ENCODE results near the gene GFRA1.
A peak's percentile ranks its signal among the peaks of the same experiment; 100 is the strongest.

GFRA1 gene

DNA sequence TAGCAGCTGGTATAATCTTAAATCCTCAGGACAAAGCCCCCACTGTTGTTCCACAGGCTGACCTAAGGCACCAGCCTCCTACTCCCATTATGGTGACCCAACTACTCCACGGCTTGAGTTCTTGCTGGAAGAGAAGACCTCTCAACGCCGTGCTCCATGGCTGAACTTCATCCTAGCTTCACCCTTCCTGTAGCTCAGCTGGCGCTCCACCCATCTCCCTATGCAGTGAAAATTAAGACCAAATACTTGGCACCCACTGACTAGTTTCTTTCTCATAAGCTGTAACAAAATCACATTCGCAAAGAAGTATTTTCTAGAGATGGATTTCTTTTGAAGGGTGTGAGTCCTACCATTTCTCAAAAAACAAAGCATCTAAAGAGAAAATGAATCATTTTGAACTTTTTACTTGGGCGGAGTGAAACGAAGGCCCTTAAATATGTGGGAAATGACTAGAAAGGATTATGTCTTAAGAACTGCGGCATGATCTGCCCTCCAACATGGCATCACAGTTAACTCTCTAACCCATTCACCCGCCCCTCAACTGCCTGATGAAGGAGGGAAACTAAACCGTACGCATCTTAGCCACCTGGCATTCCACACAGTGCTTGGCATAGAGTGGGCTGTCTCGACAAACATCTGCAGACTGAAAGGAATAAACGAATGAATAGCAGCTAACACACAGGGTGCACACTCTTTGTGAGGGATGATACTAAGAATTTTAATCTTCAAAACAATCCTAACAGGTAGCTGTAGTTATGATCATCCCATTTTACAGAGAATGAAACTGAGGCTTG is 32.7 kb downstream of the GFRA1 start:
- no peak for DNase-seq (ENCODE audit: low spot score)

GRCh38 chr10:116239229-116239628 is 33.8 kb downstream of the GFRA1 start:
- no peak for DNase-seq (ENCODE audit: low spot score)

GRCh38 chr10:116237970-116238369 is 35.0 kb downstream of the GFRA1 start:
- no peak for DNase-seq (ENCODE audit: low spot score)

- DNase-seq (ENCODE audit: low spot score): no peak
Observed at GRCh38 chr10:116237260-116237659, 35.7 kb downstream of the GFRA1 start.

GRCh38 chr10:116233230-116233629 is 39.8 kb downstream of the GFRA1 start:
- no peak for DNase-seq (ENCODE audit: low spot score)

- DNase-seq (ENCODE audit: low spot score): no peak
Observed at GRCh38 chr10:116232613-116233012, 40.4 kb downstream of the GFRA1 start.

GRCh38 chr10:116226766-116227165 is 46.2 kb downstream of the GFRA1 start:
- DNase-seq (ENCODE audit: low spot score): no peak

- DNase-seq (ENCODE audit: low spot score): no peak
Observed at GRCh38 chr10:116226053-116226452, 47.0 kb downstream of the GFRA1 start.

DNA sequence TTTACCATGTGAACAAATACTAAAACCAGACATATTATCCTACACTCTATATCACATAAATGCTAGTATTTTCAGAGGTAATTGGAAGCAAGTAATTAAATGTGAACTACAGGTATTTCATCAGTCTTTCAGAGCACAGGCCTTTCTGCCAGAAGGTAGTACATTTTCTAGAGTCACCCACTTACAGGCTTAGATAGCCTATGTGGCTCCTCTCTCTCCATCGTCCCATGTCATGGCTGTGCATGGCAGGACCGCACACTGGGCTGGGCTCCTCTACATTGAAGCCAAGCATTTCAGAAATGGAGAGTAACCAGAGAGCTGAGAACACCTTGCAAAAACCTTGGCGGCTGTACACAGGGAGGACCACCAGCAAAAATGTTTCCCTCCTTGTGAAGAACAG is 49.7 kb downstream of the GFRA1 start:
- no peak for DNase-seq (ENCODE audit: low spot score)

DNA sequence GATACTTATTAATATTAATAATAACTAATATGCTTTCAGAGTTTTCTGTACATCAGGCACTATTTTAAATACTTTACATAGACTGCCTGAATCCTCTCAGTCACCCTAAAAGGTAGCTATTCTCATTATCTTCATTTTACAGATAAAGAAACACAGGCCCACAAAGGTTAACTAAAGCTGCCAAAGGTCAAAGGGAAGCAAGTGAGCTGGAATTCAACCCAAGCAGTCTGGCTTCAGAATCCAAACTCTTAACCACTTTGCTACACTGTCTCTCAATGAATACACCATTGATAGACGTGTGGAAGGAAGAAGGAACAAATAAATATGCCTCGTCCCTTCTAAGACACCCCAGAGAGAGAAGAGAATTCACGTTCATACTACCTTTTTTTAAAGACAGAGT is 52.0 kb downstream of the GFRA1 start:
- DNase-seq (ENCODE audit: low spot score): no peak

DNA sequence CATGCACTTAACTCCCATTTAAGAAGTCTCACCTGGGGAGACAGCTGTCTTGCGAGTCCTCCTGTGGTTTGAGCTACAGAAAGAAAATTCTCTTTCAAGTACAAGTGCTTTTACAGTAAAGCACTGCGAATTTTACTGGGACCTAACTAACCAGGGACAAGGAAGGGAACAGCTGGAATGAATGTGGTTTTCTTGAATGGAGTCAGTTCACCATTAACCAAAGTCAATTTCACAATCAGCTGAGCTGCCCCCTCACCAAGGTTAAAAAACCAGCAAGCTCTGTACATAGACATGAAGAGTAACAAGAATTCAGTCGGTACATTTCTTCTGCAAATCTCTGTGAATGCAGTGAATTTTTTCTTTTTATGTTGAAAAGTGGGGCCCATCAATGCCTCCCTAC is 56.3 kb downstream of the GFRA1 start:
- no peak for DNase-seq (ENCODE audit: low spot score)

DNA sequence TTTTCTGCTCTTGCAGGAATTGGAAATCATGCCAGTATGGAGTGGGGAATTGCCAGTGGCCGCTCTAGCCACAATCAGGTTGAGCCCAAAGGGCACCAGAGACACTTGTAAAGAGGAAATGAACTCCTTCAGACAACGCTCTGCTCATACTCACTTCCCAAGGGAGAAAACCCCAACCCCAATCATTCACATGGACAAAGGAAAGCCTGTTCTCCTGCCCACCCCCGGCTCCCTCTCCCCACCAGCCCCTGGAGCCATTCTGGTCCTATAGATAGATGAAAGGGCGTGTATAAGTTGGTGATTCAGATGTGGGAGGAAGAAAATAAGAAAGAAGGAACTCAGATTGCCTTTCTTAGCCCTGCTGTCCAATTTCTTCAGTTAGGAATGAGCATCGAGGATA is 57.4 kb downstream of the GFRA1 start:
- no peak for DNase-seq (ENCODE audit: low spot score)

GRCh38 chr10:116211682-116212081 is 61.3 kb downstream of the GFRA1 start:
- no peak for DNase-seq (ENCODE audit: low spot score)

- no peak for DNase-seq (ENCODE audit: low spot score)
Observed at GRCh38 chr10:116210588-116211346, 62.2 kb downstream of the GFRA1 start.

DNA sequence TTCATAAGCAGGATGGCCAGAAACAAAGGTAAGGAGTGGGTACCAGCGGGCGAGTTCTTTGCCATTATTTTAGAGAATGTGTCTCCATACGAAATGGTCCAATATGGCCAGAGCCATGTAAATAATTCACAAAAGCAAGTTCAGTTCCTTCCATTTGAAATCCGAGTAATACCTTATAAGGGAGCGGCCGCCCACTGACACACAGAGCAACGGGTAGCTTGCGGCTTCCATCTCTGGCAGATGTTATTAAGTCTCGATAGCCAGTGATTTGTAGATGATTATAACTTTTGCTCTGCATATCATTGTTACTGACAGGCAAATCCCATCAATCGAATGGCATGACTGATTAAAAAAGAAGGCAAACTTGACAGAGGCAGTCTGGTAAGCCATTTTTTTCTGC is 63.2 kb downstream of the GFRA1 start:
- DNase-seq (ENCODE audit: low spot score): no peak

DNA sequence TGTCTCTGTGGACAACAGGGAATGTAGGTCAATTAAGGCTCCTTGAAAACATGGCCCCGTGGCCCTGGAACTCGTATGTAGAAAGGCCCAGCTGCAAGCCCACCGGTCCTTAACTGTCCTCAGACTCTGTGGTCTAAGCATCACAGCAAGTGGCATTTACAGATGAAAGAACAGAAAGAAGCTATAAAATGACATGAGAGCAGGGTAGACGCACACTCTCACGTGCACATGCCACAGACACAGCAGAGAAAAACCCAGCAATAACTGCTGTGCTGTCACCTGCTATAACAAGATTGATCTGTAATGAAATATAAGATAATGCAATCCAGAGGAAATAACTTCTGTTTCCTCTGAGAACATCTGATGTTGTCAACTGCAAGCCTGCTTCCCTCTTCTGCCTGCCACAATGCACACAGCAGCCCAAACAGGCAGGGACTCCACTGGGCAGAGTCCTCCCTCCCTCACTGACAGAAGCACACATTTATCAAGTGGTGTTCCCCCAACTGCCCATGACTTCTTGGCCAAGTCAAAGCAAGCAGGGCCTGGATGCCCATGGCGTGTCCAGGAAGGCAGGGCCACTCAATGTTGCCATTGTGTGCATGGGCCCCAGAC is 63.9 kb downstream of the GFRA1 start:
- DNase-seq (ENCODE audit: low spot score): no peak

- DNase-seq (ENCODE audit: low spot score): no peak
Observed at GRCh38 chr10:116207690-116208089, 65.3 kb downstream of the GFRA1 start.

DNA sequence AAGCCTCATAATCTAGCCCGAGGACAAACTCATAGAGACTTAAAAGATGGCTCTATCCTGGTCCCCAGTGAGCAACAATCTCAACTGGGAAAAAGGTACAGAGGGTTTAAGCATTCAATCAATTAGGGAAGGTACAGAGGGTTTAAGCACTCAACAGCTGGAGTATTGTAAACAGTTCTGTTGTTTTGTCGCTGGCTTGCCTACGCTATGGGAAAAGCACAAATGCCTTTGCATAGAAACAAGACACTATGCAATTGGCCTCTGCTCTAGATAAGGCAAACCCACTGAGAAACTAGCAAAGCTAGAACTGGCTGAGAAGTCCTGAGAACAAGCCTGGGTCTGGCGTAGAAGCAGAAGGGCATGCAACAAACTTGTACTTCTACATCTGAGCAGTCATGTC is 69.3 kb downstream of the GFRA1 start:
- no peak for DNase-seq (ENCODE audit: low spot score)

GRCh38 chr10:116201670-116202430 is 71.2 kb downstream of the GFRA1 start:
- DNase-seq (ENCODE audit: low spot score): no peak

GRCh38 chr10:116201011-116201410 is 72.0 kb downstream of the GFRA1 start:
- DNase-seq (ENCODE audit: low spot score): peak; percentile 12

DNA sequence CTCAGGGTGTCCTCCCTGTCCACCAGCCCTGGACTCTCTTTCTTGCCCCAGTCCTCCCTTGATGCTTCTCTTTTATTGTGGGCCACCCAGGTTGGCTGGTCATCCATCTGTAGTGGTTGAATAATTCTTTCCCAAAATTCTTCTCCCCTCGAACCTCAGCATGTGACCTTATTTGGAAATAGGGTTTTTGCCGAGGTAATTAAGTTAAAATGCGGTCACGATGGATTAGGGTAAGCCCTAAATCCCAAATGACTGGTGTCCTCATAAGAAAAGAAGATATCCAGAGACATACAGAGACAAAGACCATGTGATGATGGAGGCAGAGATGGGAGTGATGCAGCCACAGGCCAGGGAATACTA is 74.3 kb downstream of the GFRA1 start:
- no peak for DNase-seq (ENCODE audit: low spot score)

GRCh38 chr10:116197946-116198675 is 74.9 kb downstream of the GFRA1 start:
- no peak for DNase-seq (ENCODE audit: low spot score)
